AG20443 (cell line): ENCODE data around the gene FHOD1.

Experiments
- DNase-seq: peaks from one replicate; pipeline ENCODE4 v3.0.0; 2012; ENCODE audit warnings: low spot score, mixed read lengths

FHOD1 gene

DNA sequence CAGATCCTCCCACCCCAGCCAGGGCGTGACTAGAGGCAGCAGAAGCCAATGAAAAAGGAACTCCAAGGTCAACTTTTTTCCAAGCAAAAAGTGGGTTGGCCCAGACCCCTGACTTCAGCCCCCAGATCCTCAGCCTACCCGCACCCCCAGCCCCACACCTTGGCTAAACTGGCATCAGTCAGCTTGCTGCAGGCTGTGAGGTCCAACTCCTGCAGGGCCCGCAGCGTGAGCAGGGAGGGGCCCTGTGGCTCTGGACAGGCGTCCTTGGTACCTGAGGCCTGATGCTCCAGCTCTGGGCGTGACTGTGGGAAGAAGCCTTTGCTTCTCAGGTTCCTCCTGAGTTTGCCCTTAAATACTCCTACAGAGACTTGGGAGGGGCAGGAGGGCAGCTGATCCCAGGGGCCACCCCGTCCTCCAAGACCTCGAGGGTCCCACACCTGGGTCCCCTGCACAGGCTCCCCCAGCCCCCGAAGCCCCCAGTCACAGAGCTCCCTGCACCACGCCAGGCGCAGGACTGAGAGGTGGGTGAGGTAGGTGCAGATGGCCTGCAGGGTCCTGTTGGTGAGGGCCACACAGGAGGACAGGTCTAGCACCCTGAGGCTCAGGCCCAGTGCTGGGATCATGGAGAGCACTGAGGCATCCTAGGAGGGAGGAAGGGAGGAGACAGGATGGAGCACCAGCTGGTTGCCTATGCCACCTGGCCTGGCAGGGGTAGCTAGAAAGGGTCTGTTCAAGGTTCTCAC, 39.0 kb downstream of the FHOD1 start:
- DNase-seq = no peak

DNA sequence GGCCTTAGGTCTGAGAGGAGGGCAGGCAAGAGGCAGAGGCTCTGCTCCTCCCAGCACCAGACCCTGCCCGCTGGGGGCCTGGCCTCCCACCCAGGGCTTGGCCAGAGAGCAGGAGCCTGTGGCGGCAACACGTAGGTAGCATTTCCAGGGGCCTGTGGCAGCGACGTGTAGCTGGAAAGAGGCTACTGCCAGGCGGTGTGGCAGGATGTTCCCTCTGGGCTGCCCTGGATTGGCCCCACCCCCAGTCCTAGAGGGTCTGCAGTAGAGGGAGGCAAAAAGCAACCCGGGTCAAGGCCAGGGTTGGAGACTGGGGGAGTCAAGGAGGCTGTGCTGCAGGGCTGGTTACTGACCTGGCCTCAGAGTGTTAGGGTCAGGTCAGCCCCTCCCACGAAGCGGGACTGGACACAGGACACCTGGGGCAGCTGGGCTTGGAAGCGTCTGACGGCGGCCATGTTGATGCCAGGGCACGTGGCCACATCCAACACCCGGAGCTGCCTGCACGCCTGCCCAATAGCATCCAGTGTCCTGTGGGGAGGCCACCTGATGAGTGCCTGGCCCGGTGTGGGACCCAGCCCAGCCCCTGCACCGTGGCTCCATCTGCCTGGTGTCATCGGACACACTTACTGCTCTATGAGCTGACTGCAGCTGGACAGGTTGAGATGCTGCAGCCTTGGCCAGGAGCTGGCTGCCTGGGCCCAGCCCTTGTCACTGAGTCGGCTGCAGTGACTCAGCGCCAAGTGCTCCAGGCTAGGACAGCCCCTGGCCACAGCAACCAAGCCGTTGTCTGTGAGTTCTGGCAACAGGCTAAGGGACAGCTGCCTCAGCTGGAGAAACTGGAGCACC, 39.8 kb downstream of the FHOD1 start:
- DNase-seq = peak; percentile 85

DNA sequence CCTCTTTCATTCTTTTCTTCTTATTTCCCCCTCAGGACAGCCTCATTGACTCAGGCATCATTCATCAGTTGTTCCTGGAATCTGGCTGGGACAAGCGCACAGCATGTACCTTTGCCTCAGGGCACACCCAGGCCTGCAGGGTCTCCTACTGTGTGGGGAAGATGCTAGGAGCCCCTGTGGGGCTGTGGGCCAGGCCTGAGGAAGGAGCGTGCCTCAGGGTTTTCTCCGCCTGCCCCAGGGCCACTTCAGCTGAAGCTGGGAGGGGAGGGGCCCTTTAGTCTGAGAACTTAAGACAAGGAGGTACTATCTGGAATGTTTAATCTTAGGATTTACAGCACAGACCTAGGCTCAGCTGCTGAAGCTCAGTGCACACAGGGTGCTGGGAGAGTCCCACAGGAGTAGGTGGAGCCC, 40.4 kb downstream of the FHOD1 start:
- DNase-seq = no peak

DNA sequence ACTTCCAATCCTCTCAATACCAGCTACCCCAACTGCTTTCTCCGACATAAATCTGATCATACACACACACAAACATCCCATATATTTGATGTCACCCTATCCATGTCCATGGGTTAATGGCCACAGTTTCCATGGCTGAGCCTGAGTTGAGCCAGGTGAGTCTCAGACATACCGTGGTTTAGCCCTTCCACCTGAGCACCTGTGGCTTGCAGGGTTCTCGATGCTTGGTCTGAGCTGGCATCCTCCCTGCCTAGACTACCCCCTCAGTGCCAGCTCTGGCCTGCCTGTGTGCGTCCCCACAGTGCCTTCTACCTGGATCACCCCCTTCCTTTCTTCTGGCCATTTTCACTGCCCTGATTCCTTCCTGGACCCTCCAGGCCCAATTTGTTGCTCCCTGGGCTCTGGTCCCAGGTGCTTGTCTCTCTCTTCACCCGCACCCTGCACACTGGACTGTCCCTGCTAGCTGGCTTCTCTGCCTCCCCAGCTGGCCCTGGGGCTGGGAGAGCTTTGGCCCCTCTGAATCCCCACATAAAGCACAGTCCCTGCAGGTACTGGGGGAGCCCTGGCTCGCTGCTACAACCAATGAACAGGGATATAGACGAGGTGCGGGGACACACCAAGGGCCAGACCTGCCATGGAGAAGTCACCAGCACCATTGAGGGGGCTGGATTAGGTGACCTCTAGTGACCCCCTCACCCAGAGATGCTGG, 41.0 kb downstream of the FHOD1 start:
- no peak for DNase-seq

DNA sequence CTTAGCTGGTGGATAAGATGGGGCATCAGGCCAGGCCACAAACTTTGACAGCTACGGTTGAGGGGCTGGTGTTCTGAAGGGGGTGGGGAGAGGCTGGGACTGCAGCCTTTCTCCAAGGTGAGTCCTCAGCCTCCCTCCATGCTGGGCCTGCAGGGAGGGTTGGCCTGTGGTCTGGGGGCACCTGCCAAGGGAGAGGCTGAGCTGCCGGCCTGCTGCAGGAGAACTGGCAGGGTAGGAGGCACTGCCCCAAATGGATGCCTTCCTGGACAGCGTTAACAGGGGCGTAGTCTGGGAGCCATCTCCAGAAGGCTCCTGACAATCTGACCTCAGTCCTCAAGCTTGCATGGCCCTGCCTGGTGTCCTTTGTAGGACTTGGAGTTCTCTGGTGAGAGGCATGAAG, 43.2 kb downstream of the FHOD1 start:
- peak; percentile 5 for DNase-seq

DNA sequence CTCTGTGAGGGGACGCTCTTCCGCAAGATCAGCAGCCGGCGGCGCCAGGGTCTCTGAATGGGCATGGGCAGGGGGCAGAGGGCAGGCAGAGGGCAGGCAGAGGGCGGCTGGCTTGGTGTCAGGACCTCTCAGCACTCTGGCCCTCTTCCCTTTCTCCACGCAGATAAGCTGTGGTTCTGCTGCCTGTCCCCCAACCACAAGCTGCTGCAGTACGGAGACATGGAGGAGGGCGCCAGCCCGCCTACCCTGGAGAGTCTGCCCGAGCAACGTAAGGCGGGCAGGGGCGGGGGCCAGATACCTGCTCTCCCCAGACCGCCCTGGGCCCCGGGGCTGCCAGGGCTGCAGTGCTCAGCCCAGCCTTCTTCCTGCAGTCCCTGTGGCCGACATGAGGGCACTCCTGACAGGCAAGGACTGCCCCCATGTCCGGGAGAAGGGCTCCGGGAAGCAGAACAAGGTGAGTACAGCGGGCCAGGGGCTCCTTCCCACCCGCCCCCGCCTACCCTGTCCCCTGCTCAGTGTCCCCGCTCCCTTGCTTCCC, 44.3 kb downstream of the FHOD1 start:
- no peak for DNase-seq

DNA sequence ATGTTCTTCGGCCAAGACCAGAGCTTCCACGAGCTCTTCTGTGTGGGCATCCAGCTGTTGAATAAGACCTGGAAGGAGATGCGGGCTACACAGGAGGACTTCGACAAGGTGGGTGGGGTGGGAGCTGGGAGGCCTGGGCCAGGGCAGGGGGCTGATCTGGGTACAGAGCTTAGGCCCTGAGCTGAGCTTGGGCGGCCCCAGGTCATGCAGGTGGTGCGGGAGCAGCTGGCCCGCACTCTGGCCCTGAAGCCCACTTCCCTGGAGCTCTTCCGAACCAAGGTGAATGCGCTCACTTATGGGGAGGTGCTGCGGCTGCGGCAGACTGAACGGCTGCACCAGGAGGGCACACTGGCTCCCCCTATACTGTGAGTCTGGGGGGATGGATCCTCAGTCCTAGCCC, 44.9 kb downstream of the FHOD1 start:
- no peak for DNase-seq

DNA sequence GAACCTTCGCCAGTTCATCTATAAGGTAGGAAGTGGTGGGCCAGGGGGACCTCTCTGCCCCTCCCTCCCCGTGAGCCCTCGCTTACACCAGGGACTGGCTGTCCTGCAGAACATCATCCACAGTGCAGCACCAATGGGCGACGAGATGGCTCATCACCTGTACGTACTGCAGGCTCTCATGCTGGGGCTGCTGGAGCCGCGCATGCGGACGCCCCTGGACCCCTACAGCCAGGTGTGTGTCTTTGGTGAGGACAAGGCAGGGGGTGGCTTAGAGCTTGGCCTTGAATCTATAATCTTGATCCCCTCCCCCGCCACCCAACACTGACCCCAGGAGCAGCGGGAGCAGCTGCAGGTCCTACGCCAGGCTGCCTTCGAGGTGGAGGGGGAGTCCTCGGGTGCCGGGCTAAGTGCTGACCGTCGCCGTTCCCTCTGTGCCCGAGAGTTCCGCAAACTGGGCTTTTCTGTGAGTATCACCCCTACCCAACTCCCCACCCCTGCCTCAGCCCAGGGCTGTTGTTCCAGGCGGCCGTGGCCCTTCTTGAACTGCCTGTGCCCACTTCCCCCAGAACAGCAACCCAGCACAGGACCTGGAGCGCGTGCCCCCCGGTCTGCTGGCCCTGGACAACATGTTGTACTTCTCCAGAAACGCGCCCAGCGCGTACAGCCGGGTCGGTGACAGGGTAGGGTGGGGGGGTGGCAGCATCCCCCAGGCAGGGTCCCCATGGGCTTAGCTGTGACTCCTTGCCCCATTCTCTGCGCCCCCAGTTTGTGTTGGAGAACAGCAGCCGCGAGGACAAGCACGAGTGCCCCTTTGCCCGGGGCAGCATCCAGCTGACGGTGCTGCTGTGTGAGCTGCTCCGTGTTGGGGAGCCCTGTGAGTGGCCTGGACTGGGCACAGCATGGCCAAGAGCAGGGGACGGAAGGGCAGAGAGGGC, 45.6 kb downstream of the FHOD1 start:
- DNase-seq = no peak

DNA sequence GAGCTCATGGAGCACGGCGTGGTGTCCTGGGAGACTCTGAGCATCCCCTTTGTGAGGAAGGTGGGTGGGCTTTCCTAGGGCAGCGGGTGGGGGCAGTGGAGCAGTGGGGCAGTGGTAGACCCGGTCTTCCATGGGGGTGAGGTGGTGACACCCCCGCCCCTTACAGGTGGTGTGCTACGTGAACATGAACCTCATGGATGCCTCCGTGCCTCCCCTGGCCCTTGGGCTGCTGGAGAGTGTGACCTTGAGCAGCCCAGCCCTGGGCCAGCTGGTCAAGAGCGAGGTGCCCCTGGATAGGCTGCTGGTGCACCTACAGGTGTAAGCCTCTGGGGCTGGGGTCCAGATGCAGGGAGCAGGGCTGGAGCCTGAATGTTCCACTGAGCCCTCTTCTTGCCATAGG, 46.8 kb downstream of the FHOD1 start:
- no peak for DNase-seq

DNA sequence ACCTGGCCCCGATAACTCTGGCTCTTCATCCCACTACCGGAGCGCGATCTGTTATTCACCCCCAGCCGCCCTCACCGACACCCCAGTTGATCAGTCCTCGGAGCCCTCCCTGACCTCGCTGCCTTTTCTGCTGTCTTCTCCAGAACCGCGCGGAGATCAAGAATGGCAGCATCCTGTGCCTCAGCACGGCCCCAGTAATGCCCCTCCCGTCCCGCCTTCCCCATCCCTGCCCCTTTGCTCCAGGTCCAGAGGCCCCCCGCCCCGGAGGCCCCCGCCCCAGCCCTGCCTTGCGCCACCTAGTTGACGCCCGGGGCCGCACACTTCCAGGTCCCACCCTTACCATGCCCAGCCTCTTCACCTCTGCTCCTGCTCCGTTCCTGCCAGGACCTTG, 47.5 kb downstream of the FHOD1 start:
- DNase-seq = no peak

DNA sequence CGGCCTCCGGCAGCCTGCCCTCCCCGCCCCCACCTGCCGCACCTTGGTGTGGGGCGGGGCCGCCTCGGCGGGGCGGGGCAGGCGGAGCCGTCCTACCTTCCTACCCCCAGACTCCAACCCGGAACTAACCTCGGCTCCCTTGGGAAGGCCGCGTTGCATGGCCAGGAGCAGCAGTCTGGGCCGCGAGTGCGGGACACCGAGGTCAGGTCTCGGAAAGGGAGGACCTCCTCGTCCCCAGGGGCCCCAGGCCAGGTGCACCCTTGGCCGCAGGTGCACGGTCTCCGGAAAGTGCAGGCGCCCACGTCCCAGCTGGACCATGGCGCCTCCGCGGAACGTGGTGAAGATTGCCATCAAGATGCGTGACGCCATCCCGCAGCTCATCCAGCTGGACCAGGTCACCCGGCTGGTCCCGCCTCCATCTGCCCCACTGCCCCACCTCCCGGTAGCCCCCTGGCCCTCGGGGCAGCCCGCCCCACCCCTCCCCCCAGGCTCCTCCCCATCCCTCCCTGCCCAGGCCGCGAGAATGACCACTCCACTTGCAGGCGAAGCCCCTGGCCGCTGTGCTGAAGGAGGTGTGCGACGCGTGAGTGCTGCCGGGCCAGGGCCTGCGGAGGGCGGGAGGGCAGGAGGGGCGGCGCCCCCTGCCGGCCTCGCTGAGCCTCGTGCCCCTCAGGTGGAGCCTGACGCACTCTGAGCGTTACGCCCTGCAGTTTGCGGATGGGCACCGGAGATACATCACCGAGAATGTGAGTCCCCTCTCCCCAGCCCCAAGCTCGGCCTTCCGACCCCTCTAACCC, 48.1 kb downstream of the FHOD1 start, which contains the start of gene ELMO3:
TSS of gene ELMO3 (plus strand) at position 121 of the 797 bp plus-strand sequence. CDS start at position 317, 196 bp downstream.
- DNase-seq = peak; percentile 31

DNA sequence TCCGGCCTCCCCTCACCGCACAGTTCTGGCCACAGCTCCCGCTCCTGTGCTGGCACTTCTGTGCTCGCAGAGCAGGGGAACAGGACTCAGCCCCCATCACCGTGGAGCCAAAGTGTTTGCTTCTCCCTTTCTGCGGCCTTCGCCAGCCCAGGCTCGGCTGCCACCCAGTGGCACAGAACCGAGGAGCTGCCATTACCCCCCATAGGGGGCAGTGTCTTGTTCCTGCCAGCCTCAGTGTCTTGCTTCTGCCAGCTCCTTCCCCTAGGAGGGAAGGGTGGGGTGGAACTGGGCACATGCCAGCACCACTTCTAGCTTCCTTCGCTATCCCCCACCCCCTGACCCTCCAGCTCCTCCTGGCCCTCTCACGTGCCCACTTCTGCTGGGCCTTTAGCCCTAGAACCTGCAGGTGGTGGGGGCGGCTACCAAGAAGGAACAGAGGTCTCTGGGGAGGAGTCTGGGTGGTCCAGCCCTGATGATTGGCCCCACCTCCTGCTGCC, 49.0 kb downstream of the FHOD1 start:
- DNase-seq = peak; percentile 76

DNA sequence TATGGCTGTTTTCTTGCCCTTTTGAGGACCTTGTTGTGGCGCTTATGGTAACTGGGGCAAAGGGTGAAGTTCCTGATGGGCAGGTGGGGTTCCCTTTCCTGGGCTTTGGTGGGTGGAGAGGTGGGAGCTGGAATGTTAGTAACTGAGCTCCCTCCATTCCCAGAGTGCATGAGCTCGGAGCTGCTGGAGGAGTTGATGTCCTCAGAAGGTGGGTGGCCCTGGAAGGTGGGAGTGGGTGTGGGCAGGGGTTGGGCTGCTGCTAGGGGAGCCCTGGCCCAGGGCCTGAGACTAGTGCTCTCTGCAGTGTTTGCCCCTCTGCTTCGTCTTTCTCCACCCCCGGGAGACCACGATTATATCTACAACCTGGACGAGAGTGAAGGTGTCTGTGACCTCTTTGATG, 49.6 kb downstream of the FHOD1 start:
- no peak for DNase-seq

DNA sequence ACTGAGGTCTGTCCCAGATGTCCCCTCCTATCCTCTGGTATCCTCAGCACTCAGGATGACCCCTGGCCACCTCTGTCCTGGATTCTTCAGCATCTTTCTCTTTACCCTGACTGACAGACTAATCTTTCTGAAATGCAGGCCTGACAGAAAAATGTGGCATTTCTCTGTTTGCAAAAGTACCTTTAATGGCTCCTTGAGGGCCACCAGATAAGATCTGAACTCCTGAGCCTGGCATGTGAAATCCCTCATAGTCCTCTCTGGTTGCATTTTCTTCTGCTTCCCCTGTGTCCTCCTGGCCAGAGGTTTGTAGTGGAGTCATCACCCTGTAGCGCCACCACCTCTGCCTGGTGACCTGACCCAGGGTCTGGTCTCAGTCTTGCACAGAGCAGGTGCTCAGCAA, 50.4 kb downstream of the FHOD1 start:
- no peak for DNase-seq

DNA sequence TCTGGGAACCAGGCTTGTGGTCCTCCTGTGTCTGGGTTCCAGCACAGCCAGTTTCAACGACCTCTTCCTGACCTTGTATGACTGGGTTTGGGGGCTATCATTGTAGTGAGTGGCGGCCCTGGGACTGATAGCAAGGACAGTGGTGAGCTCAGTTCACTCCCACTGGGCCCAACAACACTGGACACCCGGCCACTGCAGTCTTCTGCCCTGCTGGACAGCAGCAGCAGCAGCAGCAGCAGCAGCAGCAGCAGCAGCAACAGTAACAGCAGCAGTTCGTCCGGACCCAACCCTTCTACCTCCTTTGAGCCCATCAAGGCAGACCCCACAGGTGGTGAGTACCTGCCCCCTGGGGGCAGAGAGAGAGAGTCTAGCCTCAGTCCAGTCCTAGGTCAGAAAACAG, 51.6 kb downstream of the FHOD1 start:
- DNase-seq = no peak

DNA sequence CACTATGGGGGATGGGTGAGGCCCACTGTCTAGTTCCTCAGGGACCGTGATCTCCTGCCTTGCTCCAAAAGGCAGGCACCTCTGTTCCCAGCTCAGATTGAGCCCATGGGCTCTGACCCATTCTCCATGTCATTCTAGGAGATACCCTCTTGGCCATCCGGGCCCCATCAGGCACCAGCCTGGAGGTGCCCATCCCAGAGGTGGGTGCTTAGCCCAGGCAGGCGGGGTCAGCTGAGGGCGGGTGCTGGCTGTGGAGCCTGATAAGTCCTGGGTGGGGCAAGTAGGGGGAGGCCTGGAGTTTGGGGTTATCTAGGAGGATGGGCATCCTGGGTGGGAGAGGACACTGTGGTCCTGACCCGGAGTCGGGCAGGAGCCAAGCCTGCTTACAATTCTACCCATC, 53.0 kb downstream of the FHOD1 start:
- no peak for DNase-seq

DNA sequence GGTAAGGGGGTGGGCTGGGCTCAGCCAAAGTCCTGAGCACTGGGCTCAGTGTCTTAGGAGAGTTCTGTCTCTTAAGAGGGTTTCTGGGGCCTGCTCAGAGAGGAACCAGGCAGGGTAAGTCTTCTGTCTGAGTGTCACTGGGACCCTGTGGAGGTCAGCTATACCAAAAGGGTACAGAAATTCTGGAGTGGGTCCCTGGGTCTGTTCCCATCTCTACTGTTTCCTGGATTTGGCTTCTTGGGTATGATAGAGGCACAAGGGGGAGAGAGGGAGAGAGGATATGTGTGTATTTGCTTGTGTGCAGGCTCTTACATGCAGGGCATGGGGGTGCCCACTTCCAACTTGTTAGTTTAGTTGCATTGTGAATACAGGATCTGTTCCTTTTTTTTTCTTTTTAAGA, 53.7 kb downstream of the FHOD1 start:
- no peak for DNase-seq

DNA sequence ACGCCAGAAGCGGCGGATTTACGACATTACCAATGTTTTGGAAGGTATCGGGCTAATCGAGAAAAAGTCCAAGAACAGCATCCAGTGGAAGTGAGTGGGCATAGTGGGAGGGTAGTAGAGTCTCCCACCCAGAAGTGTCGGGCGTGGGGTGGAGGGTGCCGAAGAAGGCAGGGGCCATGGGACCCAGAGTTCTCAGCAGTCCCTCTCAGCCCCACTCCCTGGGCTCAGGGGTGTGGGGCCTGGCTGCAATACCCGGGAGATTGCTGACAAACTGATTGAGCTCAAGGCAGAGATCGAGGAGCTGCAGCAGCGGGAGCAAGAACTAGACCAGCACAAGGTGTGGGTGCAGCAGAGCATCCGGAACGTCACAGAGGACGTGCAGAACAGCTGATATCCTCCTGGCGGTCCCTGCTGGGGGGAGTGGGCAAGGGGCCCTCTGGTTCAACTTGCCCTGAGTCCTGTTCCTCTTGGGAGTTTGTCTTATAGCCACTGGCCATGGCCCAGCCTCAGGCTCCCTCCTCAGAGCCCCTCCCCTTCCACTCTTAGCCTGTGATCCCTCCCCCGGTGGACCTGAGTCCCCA, 54.4 kb downstream of the FHOD1 start:
- DNase-seq = no peak

DNA sequence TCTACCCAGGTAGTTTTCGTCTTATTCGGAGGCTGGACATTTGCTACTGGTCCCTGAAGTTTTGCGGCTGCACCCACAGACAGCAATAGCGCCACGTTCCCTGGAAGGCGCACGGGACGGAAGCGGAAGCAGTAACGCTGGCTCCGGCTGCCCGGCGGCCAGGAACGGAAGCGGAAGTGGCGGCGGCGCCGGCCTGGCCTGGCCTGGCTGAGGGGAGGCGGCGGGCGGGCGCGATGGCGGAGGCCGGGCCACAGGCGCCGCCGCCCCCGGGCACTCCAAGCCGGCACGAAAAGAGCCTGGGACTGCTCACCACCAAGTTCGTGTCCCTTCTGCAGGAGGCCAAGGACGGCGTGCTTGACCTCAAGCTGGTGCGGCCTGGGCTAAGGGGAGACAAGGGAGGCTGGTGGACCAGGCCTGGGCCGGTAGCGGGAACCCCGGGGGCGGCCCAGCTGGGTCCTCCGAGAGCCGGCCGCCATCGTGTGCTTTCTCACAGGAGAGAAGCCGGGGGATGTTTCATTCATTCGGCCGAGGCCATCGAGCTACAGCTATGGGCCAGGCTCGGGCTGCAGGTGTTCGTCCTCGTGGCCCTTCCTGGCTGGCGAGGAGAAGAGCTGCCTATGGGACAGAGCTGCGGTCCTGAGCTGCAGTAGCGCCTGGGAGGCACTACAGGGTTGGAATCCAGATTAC, 55.1 kb downstream of the FHOD1 start, which contains the start of gene E2F4:
TSS of gene E2F4 (plus strand) at position 161 of the 687 bp plus-strand sequence. CDS start at position 234, 73 bp downstream.
- peak; percentile 96 for DNase-seq
